Peyer's patch (tissue), 4 donors: ENCODE measurements around the gene ZNF792.

ENCODE experiments used
- CTCF ChIP-seq, 6 experiments: fragments of 450-650 bp in 4 of 6; fragments of 200-600 bp in 2 of 6; sonication (generic) in 1 of 6; IDR thresholded peaks; one replicate each; pipeline ENCODE4 v1.5.1; 2017 to 2019; ENCODE audit warnings: antibody characterized with exemption in 6 of 6, mild to moderate bottlenecking in 3 of 6, moderate library complexity in 1 of 6
- POLR2A ChIP-seq, 2 donors: fragments of 450-650 bp; IDR thresholded peaks; one replicate each; pipeline ENCODE4 v1.5.1; 2017; ENCODE audit warnings: antibody characterized with exemption in 2 of 2, mild to moderate bottlenecking in 2 of 2, moderate library complexity in 2 of 2

GRCh38 chr19:34999498-35000337 lies 35.7 kb upstream of the ZNF792 start, which contains the start of gene GRAMD1A:
- TF ChIP-seq CTCF (IDR thresholded peaks at IDR 0.05) = no peak
- peak in 1 of 2 donors; percentile 77 for TF ChIP-seq POLR2A (IDR thresholded peaks at IDR 0.05)
